ENCODE measurements around the gene DGKD. TPM values are rescaled to one million over a fixed set of nuclear protein-coding genes. Genes with fewer than 3 reads are reported as not detected.
A peak's percentile ranks its signal among the peaks of the same experiment; 100 is the strongest.

The DGKD gene
- total and polyA plus RNA-seq, 5 donors from 2014 or later: 11.3 to 161 (median 11.5) TPM

- no peaks in the 10 kb centered on the region for H3K27me3 Mint-ChIP-seq
- peaks cover 0 to 3% (median 0%) of the 10 kb centered on the region in 7 donors for H3K9me3 Mint-ChIP-seq
- H3K4me3 ChIP-seq (ENCODE audit: low read depth, low read length): no peak overlapping the region
- H3K4me1 ChIP-seq (ENCODE audit: control insufficient read depth, insufficient read depth, low read length, poor library complexity, severe bottlenecking): peaks cover 48% of the 10 kb centered on the region
- H3K9me3 ChIP-seq (ENCODE audit: control insufficient read depth in 2 of 2, low read length in 2 of 2): no peaks in the 10 kb centered on the region
- DNase-seq (no peak), ATAC-seq (ENCODE audit: low read depth in 2 of 2) (no peak)
- H3K27ac ChIP-seq (ENCODE audit: insufficient read depth, low read length, poor library complexity, severe bottlenecking): peak overlapping the region; percentile 43
- peak overlapping the region; percentile 73 to 92 (median 91) for H3K27ac Mint-ChIP-seq
- peaks cover 17% of the 10 kb centered on the region for H3K36me3 Mint-ChIP-seq
- no peaks in the 10 kb centered on the region for H3K27me3 ChIP-seq (ENCODE audit: control insufficient read depth, insufficient read depth, low read length)
- peak overlapping the region in 1 of 4 donors; percentile 69 for H3K4me3 Mint-ChIP-seq
- H3K36me3 ChIP-seq (ENCODE audit: control insufficient read depth, insufficient read depth, low read length): peaks cover 4% of the 10 kb centered on the region
- peaks cover 45 to 89% (median 57%) of the 10 kb centered on the region in 4 donors for H3K4me1 Mint-ChIP-seq
These were observed 56.9 kb downstream of the DGKD start for GRCh38 chr2:233411162-233411561.

GRCh38 chr2:233412405-233412804, 58.1 kb downstream of the DGKD start:
- Histone ChIP-seq H3K27ac (ENCODE audit: insufficient read depth, low read length, poor library complexity, severe bottlenecking) (no peak overlapping the region), H3K36me3 (ENCODE audit: control insufficient read depth, insufficient read depth, low read length) (peaks cover 4% of the 10 kb centered on the region), H3K4me3 (ENCODE audit: low read depth, low read length) (no peak overlapping the region), H3K4me1 (ENCODE audit: control insufficient read depth, insufficient read depth, low read length, poor library complexity, severe bottlenecking) (peaks cover 53% of the 10 kb centered on the region), H3K9me3 (ENCODE audit: control insufficient read depth in 2 of 2, low read length in 2 of 2) (no peaks in the 10 kb centered on the region), H3K27me3 (ENCODE audit: control insufficient read depth, insufficient read depth, low read length) (no peaks in the 10 kb centered on the region)
- Mint-ChIP-seq H3K9me3 (peaks cover 0 to 3% (median 0%) of the 10 kb centered on the region in 7 donors), H3K4me1 (peaks cover 43 to 93% (median 57%) of the 10 kb centered on the region in 4 donors), H3K27me3 (no peaks in the 10 kb centered on the region), H3K27ac (peak overlapping the region in 1 of 3 donors; percentile 93), H3K4me3 (no peak overlapping the region), H3K36me3 (peaks cover 12% of the 10 kb centered on the region)
- ATAC-seq (ENCODE audit: low read depth in 2 of 2) (no peak), DNase-seq (no peak)

- Histone ChIP-seq H3K36me3 (ENCODE audit: control insufficient read depth, insufficient read depth, low read length) (peaks cover 4% of the 10 kb centered on the region), H3K27me3 (ENCODE audit: control insufficient read depth, insufficient read depth, low read length) (no peaks in the 10 kb centered on the region), H3K4me3 (ENCODE audit: low read depth, low read length) (no peak overlapping the region), H3K27ac (ENCODE audit: insufficient read depth, low read length, poor library complexity, severe bottlenecking) (peak overlapping the region; percentile 49), H3K4me1 (ENCODE audit: control insufficient read depth, insufficient read depth, low read length, poor library complexity, severe bottlenecking) (peaks cover 59% of the 10 kb centered on the region), H3K9me3 (ENCODE audit: control insufficient read depth in 2 of 2, low read length in 2 of 2) (no peaks in the 10 kb centered on the region)
- Mint-ChIP-seq H3K27me3 (no peaks in the 10 kb centered on the region), H3K36me3 (peaks cover 12% of the 10 kb centered on the region), H3K9me3 (peaks cover 0 to 3% (median 0%) of the 10 kb centered on the region in 7 donors), H3K4me1 (peaks cover 47 to 96% (median 61%) of the 10 kb centered on the region in 4 donors), H3K4me3 (peak overlapping the region in 3 of 4 donors; percentile 48 to 55 (median 49)), H3K27ac (peak overlapping the region; percentile 89 to 96 (median 91))
- DNase-seq (no peak), ATAC-seq (ENCODE audit: low read depth in 2 of 2) (no peak)
These were observed 58.8 kb downstream of the DGKD start for GRCh38 chr2:233413046-233413445.

GRCh38 chr2:233413559-233414272, 59.4 kb downstream of the DGKD start:
- peak; percentile 45 to 55 for ATAC-seq (ENCODE audit: low read depth in 2 of 2)
- DNase-seq: peak in 1 of 3 donors; percentile 37
- H3K27me3 ChIP-seq (ENCODE audit: control insufficient read depth, insufficient read depth, low read length): no peaks in the 10 kb centered on the region
- no peaks in the 10 kb centered on the region for H3K27me3 Mint-ChIP-seq
- peak overlapping the region in 2 of 4 donors; percentile 48 to 49 for H3K4me3 Mint-ChIP-seq
- peaks cover 12% of the 10 kb centered on the region for H3K36me3 Mint-ChIP-seq
- H3K4me1 ChIP-seq (ENCODE audit: control insufficient read depth, insufficient read depth, low read length, poor library complexity, severe bottlenecking): peaks cover 64% of the 10 kb centered on the region
- H3K27ac Mint-ChIP-seq: peak overlapping the region; percentile 89 to 96 (median 91)
- H3K9me3 Mint-ChIP-seq: peaks cover 0 to 3% (median 0%) of the 10 kb centered on the region in 7 donors
- H3K36me3 ChIP-seq (ENCODE audit: control insufficient read depth, insufficient read depth, low read length): peaks cover 4% of the 10 kb centered on the region
- H3K9me3 ChIP-seq (ENCODE audit: control insufficient read depth in 2 of 2, low read length in 2 of 2): no peaks in the 10 kb centered on the region
- H3K4me1 Mint-ChIP-seq: peaks cover 54 to 97% (median 64%) of the 10 kb centered on the region in 4 donors
- H3K4me3 ChIP-seq (ENCODE audit: low read depth, low read length): no peak overlapping the region
- H3K27ac ChIP-seq (ENCODE audit: insufficient read depth, low read length, poor library complexity, severe bottlenecking): peak overlapping the region; percentile 49

- Mint-ChIP-seq H3K9me3 (peaks cover 0 to 3% (median 0%) of the 10 kb centered on the region in 7 donors), H3K27me3 (no peaks in the 10 kb centered on the region), H3K4me3 (peak overlapping the region in 3 of 4 donors; percentile 22 to 49 (median 27)), H3K4me1 (peaks cover 50 to 97% (median 63%) of the 10 kb centered on the region in 4 donors), H3K36me3 (peaks cover 12% of the 10 kb centered on the region), H3K27ac (peak overlapping the region; percentile 89 to 96 (median 91))
- Histone ChIP-seq H3K27me3 (ENCODE audit: control insufficient read depth, insufficient read depth, low read length) (no peaks in the 10 kb centered on the region), H3K36me3 (ENCODE audit: control insufficient read depth, insufficient read depth, low read length) (peaks cover 4% of the 10 kb centered on the region), H3K4me3 (ENCODE audit: low read depth, low read length) (no peak overlapping the region), H3K4me1 (ENCODE audit: control insufficient read depth, insufficient read depth, low read length, poor library complexity, severe bottlenecking) (peaks cover 64% of the 10 kb centered on the region), H3K9me3 (ENCODE audit: control insufficient read depth in 2 of 2, low read length in 2 of 2) (no peaks in the 10 kb centered on the region), H3K27ac (ENCODE audit: insufficient read depth, low read length, poor library complexity, severe bottlenecking) (peak overlapping the region; percentile 49)
- ATAC-seq (ENCODE audit: low read depth in 2 of 2) (no peak), DNase-seq (no peak)
These were observed 60.0 kb downstream of the DGKD start for GRCh38 chr2:233414273-233414654.

GRCh38 chr2:233414777-233415570, 60.7 kb downstream of the DGKD start:
- Mint-ChIP-seq H3K4me1 (peaks cover 44 to 97% (median 64%) of the 10 kb centered on the region in 4 donors), H3K36me3 (peaks cover 12% of the 10 kb centered on the region), H3K9me3 (peaks cover 0 to 3% (median 0%) of the 10 kb centered on the region in 7 donors), H3K27ac (peak overlapping the region; percentile 83 to 96 (median 91)), H3K4me3 (peak overlapping the region; percentile 41 to 69 (median 52)), H3K27me3 (peaks cover 4% of the 10 kb centered on the region)
- peaks cover 64% of the 10 kb centered on the region for H3K4me1 ChIP-seq (ENCODE audit: control insufficient read depth, insufficient read depth, low read length, poor library complexity, severe bottlenecking)
- DNase-seq (peak in 1 of 3 donors; percentile 83), ATAC-seq (ENCODE audit: low read depth in 2 of 2) (peak; percentile 56 to 71)
- H3K36me3 ChIP-seq (ENCODE audit: control insufficient read depth, insufficient read depth, low read length): peaks cover 4% of the 10 kb centered on the region
- H3K9me3 ChIP-seq (ENCODE audit: control insufficient read depth in 2 of 2, low read length in 2 of 2): no peaks in the 10 kb centered on the region
- no peak overlapping the region for H3K27ac ChIP-seq (ENCODE audit: insufficient read depth, low read length, poor library complexity, severe bottlenecking)
- no peaks in the 10 kb centered on the region for H3K27me3 ChIP-seq (ENCODE audit: control insufficient read depth, insufficient read depth, low read length)
- no peak overlapping the region for H3K4me3 ChIP-seq (ENCODE audit: low read depth, low read length)

- peaks cover 12% of the 10 kb centered on the region for H3K36me3 Mint-ChIP-seq
- no peak overlapping the region for H3K27ac ChIP-seq (ENCODE audit: insufficient read depth, low read length, poor library complexity, severe bottlenecking)
- peaks cover 4% of the 10 kb centered on the region for H3K36me3 ChIP-seq (ENCODE audit: control insufficient read depth, insufficient read depth, low read length)
- H3K4me3 Mint-ChIP-seq: peak overlapping the region in 2 of 4 donors; percentile 36 to 54
- DNase-seq (no peak), ATAC-seq (ENCODE audit: low read depth in 2 of 2) (no peak)
- peaks cover 0 to 3% (median 0%) of the 10 kb centered on the region in 7 donors for H3K9me3 Mint-ChIP-seq
- peaks cover 68% of the 10 kb centered on the region for H3K4me1 ChIP-seq (ENCODE audit: control insufficient read depth, insufficient read depth, low read length, poor library complexity, severe bottlenecking)
- H3K4me3 ChIP-seq (ENCODE audit: low read depth, low read length): no peak overlapping the region
- H3K9me3 ChIP-seq (ENCODE audit: control insufficient read depth in 2 of 2, low read length in 2 of 2): no peaks in the 10 kb centered on the region
- no peaks in the 10 kb centered on the region for H3K27me3 ChIP-seq (ENCODE audit: control insufficient read depth, insufficient read depth, low read length)
- peaks cover 34 to 97% (median 67%) of the 10 kb centered on the region in 4 donors for H3K4me1 Mint-ChIP-seq
- peaks cover 4% of the 10 kb centered on the region for H3K27me3 Mint-ChIP-seq
- peak overlapping the region; percentile 48 to 91 (median 65) for H3K27ac Mint-ChIP-seq
These were observed 61.9 kb downstream of the DGKD start for GRCh38 chr2:233416199-233416598.

All from CD4-positive, CD25-positive, alpha-beta regulatory T cell (primary cell).